ENCODE data around the gene IL32. TPM values are rescaled to one million over a fixed set of nuclear protein-coding genes. Genes with fewer than 3 reads are reported as not detected.

IL32 gene
- total and polyA plus RNA-seq, 9 of the 15 experiments (the other 6 are each of a cell fraction or from before 2014, with no cell fraction given): 0.21 to 2.2 (median 0.37) TPM; not detected in 3

- TF ChIP-seq SOX6 (IDR thresholded peaks at IDR 0.05): no peak
- TF ChIP-seq MEIS2 (IDR thresholded peaks at IDR 0.05; ENCODE audit: partially characterized antibody): no peak
- no peak for TF ChIP-seq TARDBP (IDR thresholded peaks at IDR 0.05)
- no peak for TF ChIP-seq XRCC5 (IDR thresholded peaks at IDR 0.05; ENCODE audit: low read depth, low read length)
- TF ChIP-seq CTBP1 (IDR thresholded peaks at IDR 0.05; ENCODE audit: borderline replicate concordance): no peak
- TF ChIP-seq KLF6 (CRISPR knock-in tag; IDR thresholded peaks at IDR 0.05; ENCODE audit: borderline replicate concordance): no peak
- no peak for TF ChIP-seq SIN3B (IDR thresholded peaks at IDR 0.05; ENCODE audit: low read depth)
- no peak for TF ChIP-seq ELK3 (CRISPR knock-in tag; IDR thresholded peaks at IDR 0.05)
- TF ChIP-seq CCAR2 (IDR thresholded peaks at IDR 0.05; ENCODE audit: low read depth, low read length): no peak
- no peak for TF ChIP-seq BCLAF1 (IDR thresholded peaks at IDR 0.05; ENCODE audit: borderline replicate concordance in 1 of 2, control insufficient read depth in 1 of 2, low read depth in 2 of 2, low read length in 1 of 2)
- TF ChIP-seq HEY1 (CRISPR knock-in tag; IDR thresholded peaks at IDR 0.05; ENCODE audit: borderline replicate concordance): no peak
- no peak for TF ChIP-seq ZBTB26 (CRISPR knock-in tag; IDR thresholded peaks at IDR 0.05)
- no peak for TF ChIP-seq FOXA3 (CRISPR knock-in tag; conservative IDR thresholded peaks at IDR 0.05 in 1 of 2, IDR thresholded peaks at IDR 0.05 in 1 of 2)
- TF ChIP-seq SIN3A (IDR thresholded peaks at IDR 0.05; ENCODE audit: borderline replicate concordance in 2 of 2, control insufficient read depth in 1 of 2, low read depth in 2 of 2, low read length in 2 of 2): no peak
- no peak for TF ChIP-seq PCBP2 (IDR thresholded peaks at IDR 0.05; ENCODE audit: low read depth, low read length, poor library complexity, severe bottlenecking)
- no peak for TF ChIP-seq THAP12 (CRISPR knock-in tag; IDR thresholded peaks at IDR 0.05)
- no peak for TF ChIP-seq ZNF280B (CRISPR knock-in tag; IDR thresholded peaks at IDR 0.05)
Observed at GRCh38 chr16:3020604-3021448, 44.6 kb upstream of the IL32 start (continued).
